KMS-11 (cell line): ENCODE data around the gene AHNAK2.

Experiments used
- H2AFZ ChIP-seq: fragments of 200-600 bp; sonication (generic); 2 replicates; pipeline ENCODE4 v1.6.1; 2016; ENCODE audit warnings: antibody characterized with exemption, mixed run types, low read depth
- H3K27ac ChIP-seq: fragments of 200-600 bp; sonication (generic); 2 replicates; pipeline ENCODE4 v1.6.1; 2016; ENCODE audit warnings: mild to moderate bottlenecking, mixed run types
- H3K27me3 ChIP-seq: fragments of 200-600 bp; sonication (generic); 2 replicates; pipeline ENCODE4 v1.6.1; 2017; ENCODE audit warnings: mild to moderate bottlenecking, low read depth, mixed run types, moderate library complexity; ENCODE audit not compliant: insufficient read depth
- H3K36me3 ChIP-seq: fragments of 200-600 bp; sonication (generic); 2 replicates; pipeline ENCODE4 v1.6.1; 2017; ENCODE audit warnings: mild to moderate bottlenecking, mixed run types; ENCODE audit not compliant: insufficient read depth
- H3K4me1 ChIP-seq: fragments of 200-600 bp; sonication (generic); 2 replicates; pipeline ENCODE4 v1.6.1; 2016; ENCODE audit warnings: mild to moderate bottlenecking, low read depth, mixed run types; ENCODE audit not compliant: poor library complexity, severe bottlenecking
- H3K4me2 ChIP-seq: fragments of 200-600 bp; sonication (generic); 2 replicates; pipeline ENCODE4 v1.7.0; 2016; ENCODE audit warnings: mild to moderate bottlenecking, mixed run types
- H3K4me3 ChIP-seq: fragments of 200-600 bp; sonication (generic); IDR thresholded peaks from 2 replicates; pipeline ENCODE4 v1.6.1; 2017; ENCODE audit warnings: low read depth, low read length, mixed read lengths; ENCODE audit not compliant: insufficient read depth
- H3K79me2 ChIP-seq: fragments of 200-600 bp; sonication (generic); 2 replicates; pipeline ENCODE4 v1.6.1; 2016; ENCODE audit warnings: low read depth, mixed run types; ENCODE audit not compliant: insufficient read depth
- H3K9ac ChIP-seq: fragments of 200-600 bp; sonication (generic); 2 replicates; pipeline ENCODE4 v1.6.1; 2016; ENCODE audit warnings: mild to moderate bottlenecking, mixed run types
- H4K20me1 ChIP-seq: fragments of 200-600 bp; sonication (generic); 2 replicates; pipeline ENCODE4 v1.6.1; 2016; ENCODE audit warnings: mild to moderate bottlenecking, mixed run types; ENCODE audit not compliant: insufficient read depth
- TF ChIP-seq, protein P1 (sequence below): fragments of 200-600 bp; sonication (generic); conservative IDR thresholded peaks from 2 replicates; pipeline ENCODE4 v1.6.1; 2017; ENCODE audit warnings: low read depth, mild to moderate bottlenecking, antibody characterized with exemption, low read length, moderate library complexity, mixed read lengths

AHNAK2 gene

DNA sequence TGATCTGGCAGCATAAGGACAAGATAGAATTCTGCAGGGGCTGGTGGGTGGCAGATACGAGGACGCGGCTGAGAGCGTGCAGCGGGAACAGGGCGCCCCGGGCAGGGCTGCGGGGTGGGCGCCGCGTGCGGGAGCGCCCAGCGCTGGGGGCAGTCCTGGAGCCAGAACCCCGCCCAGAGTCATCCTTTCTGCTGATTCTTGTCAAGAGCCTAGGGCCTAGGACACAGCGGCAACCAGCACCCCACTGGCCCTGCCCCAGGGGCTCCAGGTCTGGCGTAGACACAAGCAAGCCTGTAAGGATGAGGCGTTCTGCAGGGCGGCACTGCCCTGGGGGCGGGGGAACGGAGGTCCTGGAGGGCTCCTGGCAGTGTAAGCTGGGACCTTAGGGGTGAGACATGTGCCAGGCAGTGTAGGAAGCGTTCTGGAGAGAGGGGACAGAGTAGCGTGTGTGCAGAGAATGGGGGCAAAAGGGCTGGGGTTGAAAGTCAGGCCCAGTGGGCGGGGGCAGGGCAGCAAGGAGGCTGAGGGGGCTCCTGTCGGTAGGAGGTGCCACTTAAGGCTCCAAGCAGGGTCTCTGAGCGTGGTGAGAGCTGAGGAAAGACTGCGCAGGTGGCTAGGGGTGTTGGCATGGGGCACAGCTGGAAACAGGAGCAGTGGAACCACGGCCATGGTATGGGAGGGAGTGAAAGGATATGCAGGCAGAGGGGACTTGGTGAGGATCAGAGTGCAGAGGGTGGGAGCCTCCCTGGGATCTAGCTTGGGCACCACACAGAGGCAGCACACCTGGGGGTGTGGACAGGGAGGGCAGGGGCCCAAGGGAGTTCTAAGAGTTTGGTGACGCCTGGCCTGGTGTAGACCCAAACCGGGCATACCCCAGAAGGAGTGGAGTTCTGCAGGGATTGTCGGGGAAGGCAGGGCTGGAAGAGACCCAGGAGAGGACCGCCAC lies 845 bp upstream of the AHNAK2 start:
- Histone ChIP-seq H3K9ac (no peak overlapping the region), H3K36me3 (no peaks in the 10 kb centered on the region), H3K79me2 (no peaks in the 10 kb centered on the region), H4K20me1 (no peaks in the 10 kb centered on the region), H2AFZ (no peak overlapping the region), H3K4me2 (no peak overlapping the region), H3K4me1 (peaks cover 20% of the 10 kb centered on the region), H3K27me3 (no peaks in the 10 kb centered on the region), H3K27ac (no peak overlapping the region), H3K4me3 (no peak overlapping the region)
- TF ChIP-seq, protein P1, sequence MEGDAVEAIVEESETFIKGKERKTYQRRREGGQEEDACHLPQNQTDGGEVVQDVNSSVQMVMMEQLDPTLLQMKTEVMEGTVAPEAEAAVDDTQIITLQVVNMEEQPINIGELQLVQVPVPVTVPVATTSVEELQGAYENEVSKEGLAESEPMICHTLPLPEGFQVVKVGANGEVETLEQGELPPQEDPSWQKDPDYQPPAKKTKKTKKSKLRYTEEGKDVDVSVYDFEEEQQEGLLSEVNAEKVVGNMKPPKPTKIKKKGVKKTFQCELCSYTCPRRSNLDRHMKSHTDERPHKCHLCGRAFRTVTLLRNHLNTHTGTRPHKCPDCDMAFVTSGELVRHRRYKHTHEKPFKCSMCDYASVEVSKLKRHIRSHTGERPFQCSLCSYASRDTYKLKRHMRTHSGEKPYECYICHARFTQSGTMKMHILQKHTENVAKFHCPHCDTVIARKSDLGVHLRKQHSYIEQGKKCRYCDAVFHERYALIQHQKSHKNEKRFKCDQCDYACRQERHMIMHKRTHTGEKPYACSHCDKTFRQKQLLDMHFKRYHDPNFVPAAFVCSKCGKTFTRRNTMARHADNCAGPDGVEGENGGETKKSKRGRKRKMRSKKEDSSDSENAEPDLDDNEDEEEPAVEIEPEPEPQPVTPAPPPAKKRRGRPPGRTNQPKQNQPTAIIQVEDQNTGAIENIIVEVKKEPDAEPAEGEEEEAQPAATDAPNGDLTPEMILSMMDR, result no peak

DNA sequence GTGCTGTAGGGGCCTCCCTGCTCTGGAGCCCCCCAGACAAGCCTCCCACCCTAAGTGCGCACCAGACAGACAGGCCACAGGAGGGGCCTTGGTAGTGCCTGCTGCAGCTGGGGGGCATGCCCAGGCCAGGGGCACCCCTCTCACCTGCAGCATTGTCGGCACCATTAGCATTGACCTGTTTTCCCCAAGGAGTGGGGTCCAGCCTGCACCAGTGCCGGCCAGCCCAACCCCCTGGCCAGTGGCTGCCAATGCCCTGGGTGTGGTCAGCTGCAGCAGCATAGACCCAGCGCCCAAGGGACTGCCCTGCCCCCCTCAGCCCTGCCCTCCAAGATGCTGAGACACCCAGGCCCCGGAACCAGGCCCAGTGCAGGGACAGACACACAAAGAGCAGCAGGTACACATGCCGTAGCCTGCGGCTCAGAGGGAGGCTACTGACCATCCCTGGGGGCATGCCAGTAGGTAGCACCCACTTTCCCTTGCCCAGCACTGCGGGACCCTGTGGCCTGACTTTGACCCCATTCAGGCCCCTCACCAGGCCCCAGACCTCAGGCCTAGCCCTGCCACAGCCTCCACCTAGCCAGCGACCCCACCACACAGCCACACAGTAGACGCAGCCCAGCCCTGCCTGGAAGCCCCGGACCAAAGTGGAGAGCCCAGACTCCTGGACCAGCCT lies 1.0 kb downstream of the AHNAK2 start:
- TF ChIP-seq, protein P1, result no peak
- no peaks in the 10 kb centered on the region for H4K20me1 ChIP-seq
- no peak overlapping the region for H2AFZ ChIP-seq
- no peak overlapping the region for H3K9ac ChIP-seq
- no peaks in the 10 kb centered on the region for H3K27me3 ChIP-seq
- H3K4me3 ChIP-seq, result no peak overlapping the region
- H3K27ac ChIP-seq, result no peak overlapping the region
- H3K79me2 ChIP-seq, result no peaks in the 10 kb centered on the region
- H3K4me2 ChIP-seq, result peak overlapping the region; percentile 21; the same call in 1 of the 2 replicates
- no peaks in the 10 kb centered on the region for H3K36me3 ChIP-seq
- peaks cover 15% of the 10 kb centered on the region for H3K4me1 ChIP-seq

DNA sequence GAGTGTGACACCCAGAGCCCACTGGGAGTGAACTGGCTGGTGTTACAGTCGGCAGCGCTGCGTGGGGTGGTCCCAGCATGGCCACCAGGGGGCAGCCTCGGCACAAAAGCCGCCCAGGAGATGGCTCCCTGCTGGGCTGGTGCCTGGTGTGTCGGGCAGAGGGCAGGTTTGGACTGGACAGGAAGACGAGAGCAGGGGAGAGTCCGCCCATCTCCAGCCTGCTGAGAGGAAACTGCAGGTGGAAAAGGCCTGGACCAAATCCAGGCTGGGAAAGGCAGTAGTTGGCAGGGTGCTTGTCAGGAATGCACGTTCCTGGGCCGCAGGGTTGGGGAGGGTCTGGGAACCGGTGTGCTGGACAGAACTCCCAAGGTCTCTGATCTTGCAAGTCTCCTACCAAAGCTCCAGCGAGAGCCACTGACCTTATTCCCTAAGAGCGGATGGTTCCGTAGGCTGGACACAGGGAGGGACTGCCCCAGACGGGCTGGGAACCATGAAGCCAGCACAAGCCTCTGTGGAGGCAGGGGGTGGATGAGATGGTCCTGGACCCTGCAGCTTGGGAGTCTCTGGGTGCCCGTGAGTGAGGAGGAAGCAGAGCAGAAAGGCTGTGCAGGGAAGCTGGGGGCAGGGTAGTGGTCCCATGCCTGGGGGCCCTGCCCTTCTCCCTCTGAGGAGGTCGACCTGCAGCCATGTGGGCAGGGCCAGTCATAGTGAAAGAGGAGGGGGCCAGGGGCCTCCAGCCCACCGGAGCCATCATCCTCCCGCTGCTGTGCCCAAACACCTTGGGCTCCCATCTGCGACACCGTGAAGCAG lies 1.8 kb downstream of the AHNAK2 start:
- H3K27me3 ChIP-seq, result no peaks in the 10 kb centered on the region
- H3K4me3 ChIP-seq, result no peak overlapping the region
- 0 out of 2 replicates have a peak overlapping the region, but pooled peaks have one; percentile 9 for H3K4me2 ChIP-seq
- H3K4me1 ChIP-seq, result peaks cover 10% of the 10 kb centered on the region
- H3K9ac ChIP-seq, result no peak overlapping the region
- H2AFZ ChIP-seq, result 0 out of 2 replicates have a peak overlapping the region, but pooled peaks have one; percentile 54
- TF ChIP-seq, protein P1, result peak; percentile 74
- no peaks in the 10 kb centered on the region for H4K20me1 ChIP-seq
- H3K27ac ChIP-seq, result no peak overlapping the region
- no peaks in the 10 kb centered on the region for H3K36me3 ChIP-seq
- H3K79me2 ChIP-seq, result no peaks in the 10 kb centered on the region

DNA sequence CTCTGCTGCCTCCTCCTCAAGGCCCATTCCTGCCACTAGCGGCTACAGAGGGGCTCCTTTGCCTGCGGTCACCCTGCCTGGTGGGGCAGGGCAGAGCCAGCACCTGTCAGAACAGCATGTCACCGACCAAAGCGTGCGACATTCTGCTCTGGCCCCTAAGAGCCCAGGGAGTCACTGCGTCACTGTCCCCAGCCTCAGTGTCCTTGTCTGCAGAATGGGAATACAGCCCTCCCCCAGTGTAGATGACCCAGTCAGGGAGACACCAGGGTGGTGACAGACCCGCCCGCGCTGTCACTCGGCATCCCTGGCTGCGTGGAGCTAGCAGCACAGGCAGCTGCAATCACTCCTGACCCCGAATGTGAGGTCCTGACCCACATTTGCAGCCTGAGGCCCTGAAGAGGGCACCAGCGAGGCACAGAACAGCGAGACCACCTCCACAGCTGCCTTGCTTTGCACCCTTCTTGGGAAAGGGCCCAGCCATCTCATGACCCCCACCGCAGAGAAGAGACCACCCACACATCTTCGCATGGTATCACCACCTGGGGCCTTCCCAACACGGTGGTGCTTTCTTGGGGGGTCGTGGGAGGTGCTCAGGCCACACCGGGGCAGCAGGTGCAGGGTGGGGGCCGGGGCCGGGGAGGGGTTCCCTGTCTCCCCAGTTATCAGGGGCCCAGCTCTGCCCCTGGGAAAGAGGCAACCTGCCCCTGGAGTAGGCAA lies 2.5 kb downstream of the AHNAK2 start:
- H3K36me3 ChIP-seq, result no peaks in the 10 kb centered on the region
- H3K4me2 ChIP-seq, result 0 out of 2 replicates have a peak overlapping the region, but pooled peaks have one; percentile 9
- no peak overlapping the region for H3K4me3 ChIP-seq
- H3K9ac ChIP-seq, result no peak overlapping the region
- peaks cover 10% of the 10 kb centered on the region for H3K4me1 ChIP-seq
- TF ChIP-seq, protein P1, result no peak; the same call in 1 of the 2 replicates
- H4K20me1 ChIP-seq, result no peaks in the 10 kb centered on the region
- no peaks in the 10 kb centered on the region for H3K79me2 ChIP-seq
- H2AFZ ChIP-seq, result peak overlapping the region; percentile 54; the same call in 1 of the 2 replicates
- no peak overlapping the region for H3K27ac ChIP-seq
- no peaks in the 10 kb centered on the region for H3K27me3 ChIP-seq
